CMK (cell line): Measurements from ENCODE around the gene SLC51B.
"Not testable (repeated sequence)": the region's sequence is repeated elsewhere in the genome, so short reads cannot be mapped to it uniquely, and the experiment has no call there.

ENCODE experiments used
- DNase-seq: peaks from one replicate; pipeline ENCODE4 v3.0.0-alpha.2; 2010; ENCODE audit warnings: low read depth

SLC51B gene

GRCh38 chr15:65083262-65083701, 38.1 kb downstream of the SLC51B start:
- DNase-seq: no peak

GRCh38 chr15:65084500-65085206, 39.5 kb downstream of the SLC51B start:
- no peak for DNase-seq

GRCh38 chr15:65085207-65085753, 40.1 kb downstream of the SLC51B start:
- no peak for DNase-seq

GRCh38 chr15:65085990-65086679, 40.9 kb downstream of the SLC51B start:
- no peak for DNase-seq

- no peak for DNase-seq
These were observed 41.5 kb downstream of the SLC51B start for GRCh38 chr15:65086680-65087111.

GRCh38 chr15:65087411-65087810, 42.2 kb downstream of the SLC51B start:
- DNase-seq: no peak

- DNase-seq: no peak
These were observed 42.9 kb downstream of the SLC51B start for GRCh38 chr15:65087873-65088642.

- DNase-seq: no peak
These were observed 43.4 kb downstream of the SLC51B start for GRCh38 chr15:65088643-65089021.

GRCh38 chr15:65089206-65089824, 44.1 kb downstream of the SLC51B start:
- no peak for DNase-seq

GRCh38 chr15:65091946-65092770, 47.0 kb downstream of the SLC51B start:
- no peak for DNase-seq

- no peak for DNase-seq
These were observed 48.0 kb downstream of the SLC51B start for GRCh38 chr15:65092911-65093792.

GRCh38 chr15:65093793-65094170, 48.6 kb downstream of the SLC51B start:
- DNase-seq: not testable (repeated sequence)

GRCh38 chr15:65094294-65094995, 49.3 kb downstream of the SLC51B start:
- DNase-seq: no peak

GRCh38 chr15:65095011-65095746, 50.0 kb downstream of the SLC51B start:
- no peak for DNase-seq

GRCh38 chr15:65095747-65096104, 50.5 kb downstream of the SLC51B start:
- no peak for DNase-seq

GRCh38 chr15:65096481-65097385, 51.5 kb downstream of the SLC51B start:
- no peak for DNase-seq

- DNase-seq: no peak
These were observed 52.6 kb downstream of the SLC51B start for GRCh38 chr15:65097651-65098263.
